NCI-H69 (cell line): ENCODE data around the gene RAB8B.
"Not testable (repeated sequence)": the region's sequence is repeated elsewhere in the genome, so short reads cannot be mapped to it uniquely, and the experiment has no call there.

Experiments
- DNase-seq: peaks from one replicate; lab custom pipeline; 2025; lab: John Stamatoyannopoulos, UW

Gene RAB8B

DNA sequence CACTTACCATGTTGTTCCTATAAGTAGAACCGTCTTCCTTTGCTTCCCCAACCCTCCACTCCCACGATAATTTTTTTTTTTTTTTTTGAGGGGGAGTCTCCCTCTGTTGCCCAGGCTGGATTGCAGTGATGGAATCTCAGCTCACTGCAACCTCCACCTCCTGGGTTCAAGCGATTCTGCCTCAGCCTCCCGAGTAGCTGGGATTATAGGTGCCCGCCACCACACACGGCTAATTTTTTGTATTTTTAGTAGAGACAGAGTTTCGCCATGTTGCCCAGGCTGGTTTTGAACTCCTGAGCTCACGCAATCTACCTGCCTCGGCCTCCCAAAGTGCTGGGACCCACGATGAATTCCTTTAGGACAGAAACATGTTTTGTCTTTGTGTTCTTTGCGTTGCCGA, 19.4 kb downstream of the RAB8B start:
- not testable (repeated sequence) for DNase-seq

DNA sequence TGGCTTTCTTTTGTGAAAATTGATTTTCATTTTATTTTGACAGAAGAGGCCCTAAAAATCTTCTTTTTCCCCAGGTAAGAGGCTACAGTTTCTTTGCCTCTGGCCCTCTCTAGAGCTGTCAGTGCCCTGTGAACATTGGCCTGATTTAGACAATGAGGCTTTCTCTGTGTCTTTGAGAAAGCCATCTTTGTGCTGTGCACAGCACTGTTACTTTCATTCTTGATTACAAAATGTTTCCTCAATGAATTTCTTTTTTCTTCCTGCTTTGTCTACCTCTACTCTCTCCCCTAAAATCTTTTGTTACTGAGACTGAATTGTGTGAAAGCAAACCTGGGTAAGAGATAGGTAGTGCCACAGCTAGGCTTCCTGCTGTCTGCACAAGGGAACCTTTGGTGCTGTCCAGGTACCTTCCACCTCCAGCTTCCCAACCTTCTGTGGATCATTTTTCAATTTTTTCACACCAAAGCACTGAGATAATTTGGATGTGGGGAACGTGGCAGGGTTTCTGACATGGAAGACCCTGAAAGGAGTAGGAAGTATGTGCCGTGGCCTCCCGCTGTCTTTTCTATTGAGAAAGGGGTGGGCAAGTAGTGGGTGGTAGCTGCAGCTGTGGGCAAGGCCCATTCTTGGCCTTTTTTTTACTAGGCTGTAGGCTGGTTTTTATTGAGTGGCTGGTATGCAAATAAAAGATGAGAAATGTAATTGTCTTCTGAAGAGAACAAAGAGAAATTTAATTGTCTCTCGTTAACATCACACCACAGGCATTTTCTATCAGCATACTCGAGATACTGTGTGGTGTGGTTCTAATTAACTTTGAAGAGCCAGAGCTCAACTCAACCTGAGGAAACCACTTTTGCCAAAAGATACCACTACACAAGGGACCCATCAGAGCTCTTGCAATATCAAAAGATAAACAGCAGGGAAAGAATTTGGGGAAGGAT, 21.0 kb downstream of the RAB8B start:
- peak; percentile 22 for DNase-seq

DNA sequence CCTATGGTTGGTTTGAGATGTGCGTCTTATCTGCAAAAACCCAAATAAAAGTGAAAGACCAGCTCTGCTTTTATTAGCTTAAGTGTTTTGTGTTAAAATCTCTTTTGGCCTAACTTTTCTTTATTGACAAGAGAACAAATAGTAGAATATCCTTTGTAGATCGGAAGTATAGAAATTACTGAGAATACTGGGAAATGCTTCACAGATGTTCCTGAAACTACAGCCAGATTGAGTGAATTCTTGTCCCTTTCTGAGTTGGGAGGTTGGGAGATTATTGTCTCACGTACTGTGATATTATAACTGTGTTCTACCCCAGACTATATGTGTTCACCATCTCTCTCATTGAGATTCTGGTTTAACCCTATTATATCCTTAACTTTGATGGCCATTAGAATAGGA, 21.7 kb downstream of the RAB8B start:
- DNase-seq = no peak

DNA sequence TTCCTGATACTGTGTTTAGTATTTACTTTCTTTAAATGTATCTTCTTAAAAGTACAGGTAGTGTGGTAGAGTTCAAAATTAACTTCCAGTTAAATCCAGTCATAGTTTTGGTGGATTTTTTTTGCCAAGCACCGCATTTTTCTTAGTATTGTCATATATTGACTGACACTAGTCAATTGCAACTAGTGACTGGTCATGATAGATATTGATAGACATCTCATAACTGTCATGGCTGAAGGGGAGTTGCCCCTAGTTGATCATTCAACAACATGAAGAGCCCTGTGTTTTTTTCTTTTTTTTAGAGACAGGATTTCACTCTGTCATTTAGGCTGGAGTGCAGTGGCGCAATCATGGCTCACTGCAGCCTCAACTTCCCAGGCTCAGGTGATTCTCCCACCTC, 22.1 kb downstream of the RAB8B start:
- DNase-seq = no peak

DNA sequence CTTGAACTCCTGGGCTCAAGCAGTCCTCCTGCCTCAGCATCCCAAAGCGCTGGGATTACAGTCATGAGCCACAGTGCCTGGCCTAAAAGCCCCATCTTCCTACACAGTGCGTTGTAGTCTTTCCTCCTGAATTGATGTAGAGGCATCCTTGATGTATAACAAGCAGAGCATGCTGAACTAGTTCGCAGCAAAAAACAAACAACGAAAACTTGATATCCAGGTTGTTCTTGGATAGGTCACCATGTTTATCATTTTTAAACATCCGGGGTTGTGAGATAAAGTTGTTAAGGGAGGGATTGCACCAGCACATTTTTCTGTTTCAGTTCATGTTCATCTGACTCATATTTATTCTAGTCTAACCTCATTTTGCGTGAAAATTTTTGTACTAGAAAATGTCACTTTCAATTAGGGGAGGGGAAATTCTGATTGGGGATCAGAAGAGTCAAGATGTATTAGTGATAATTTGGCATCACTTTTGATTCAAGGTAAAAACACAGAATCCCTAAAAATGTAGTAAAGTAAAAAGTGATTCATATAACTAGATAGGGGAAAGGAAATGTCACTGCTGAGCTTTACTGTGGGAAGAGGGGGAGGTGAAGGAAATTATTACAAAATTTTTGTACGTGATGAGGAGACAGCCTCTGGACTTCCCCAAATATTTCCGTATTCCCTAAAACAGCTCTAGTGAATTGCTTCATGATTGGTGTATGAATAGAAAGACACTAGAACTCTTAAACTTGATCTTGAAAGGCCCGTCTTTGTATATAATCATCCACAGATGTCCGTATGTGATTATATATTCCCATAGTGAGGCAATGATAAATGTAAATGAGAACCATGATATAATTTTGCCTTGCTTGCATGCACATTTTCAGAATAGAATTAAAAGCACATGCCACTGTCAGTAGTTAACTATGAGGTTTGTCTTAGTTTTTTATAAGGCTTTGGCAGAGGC, 22.9 kb downstream of the RAB8B start:
- DNase-seq = no peak

DNA sequence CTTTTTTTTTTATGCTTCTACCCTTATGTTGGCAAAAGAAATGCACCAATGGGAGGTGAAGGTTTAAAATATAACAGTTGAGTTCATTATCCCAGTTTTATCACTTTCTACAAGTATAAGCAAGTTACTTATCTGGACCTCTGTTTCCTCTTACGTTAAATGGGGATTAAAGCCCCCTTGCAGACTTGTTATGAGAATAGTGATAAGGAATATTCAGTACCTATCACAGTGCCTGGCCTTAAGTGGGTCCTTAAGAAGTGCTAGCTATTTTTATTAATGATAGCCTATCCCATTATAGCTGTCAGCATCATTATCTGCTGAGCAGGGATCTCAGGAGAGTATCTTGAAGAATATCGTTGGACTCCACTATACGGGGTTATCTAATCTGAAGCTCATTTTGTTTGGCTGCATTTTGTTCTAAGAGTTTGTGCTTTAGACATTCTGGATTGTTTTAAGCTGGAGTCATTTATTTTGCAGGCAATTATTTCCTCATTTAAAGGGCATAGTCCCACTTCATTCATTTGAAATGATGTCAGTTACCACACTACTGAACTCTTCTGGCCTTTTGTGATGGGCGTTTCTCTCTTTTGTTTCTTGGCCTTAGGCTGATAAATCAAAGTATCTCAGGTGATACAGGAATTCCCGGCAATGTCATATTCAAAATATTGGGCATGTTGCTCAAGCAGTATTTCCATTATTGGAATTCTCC, 28.8 kb downstream of the RAB8B start:
- peak; percentile 35 for DNase-seq

DNA sequence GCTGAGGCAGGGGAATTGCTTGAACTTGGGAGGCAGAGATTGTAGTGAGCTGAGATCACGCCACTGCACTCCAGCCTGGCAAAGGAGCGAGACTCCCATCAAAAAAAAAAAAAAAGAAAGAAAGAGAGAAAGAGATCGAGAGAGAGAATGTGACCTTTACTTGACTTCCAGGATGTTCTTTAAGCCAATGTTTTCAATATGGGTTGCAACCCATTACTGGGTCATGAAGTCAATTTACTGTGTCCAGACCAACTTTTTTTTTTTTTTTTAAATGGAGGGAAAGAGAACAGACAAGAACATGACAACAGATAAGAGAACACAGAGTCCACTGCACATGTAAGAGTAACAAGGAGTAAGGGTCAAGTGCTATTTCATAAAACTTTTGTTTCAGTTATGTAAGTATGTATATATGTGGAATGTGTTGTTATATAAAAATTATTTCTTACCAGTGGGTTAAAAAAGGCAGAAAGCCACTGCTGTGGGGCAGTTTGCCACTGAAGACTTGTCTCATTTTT, 29.8 kb downstream of the RAB8B start:
- no peak for DNase-seq

DNA sequence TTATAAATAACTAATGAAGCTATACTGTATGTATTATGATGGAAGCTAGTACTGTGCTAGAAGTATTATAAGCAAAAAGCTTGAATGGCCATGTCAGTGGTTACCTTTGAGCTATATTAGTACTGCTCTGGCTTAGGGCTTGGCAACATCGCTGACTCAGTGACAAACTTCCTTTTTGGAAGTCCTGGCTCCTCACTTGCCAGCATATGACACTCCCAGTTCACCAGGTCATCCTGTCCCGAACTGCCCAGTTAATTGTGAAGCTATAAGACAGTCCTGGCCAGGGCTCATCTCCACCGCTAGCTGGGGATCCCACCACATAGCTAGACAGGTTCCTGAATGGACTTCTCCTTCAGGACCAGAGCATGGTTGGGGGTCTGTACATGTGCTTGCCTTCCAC, 31.9 kb downstream of the RAB8B start:
- no peak for DNase-seq

DNA sequence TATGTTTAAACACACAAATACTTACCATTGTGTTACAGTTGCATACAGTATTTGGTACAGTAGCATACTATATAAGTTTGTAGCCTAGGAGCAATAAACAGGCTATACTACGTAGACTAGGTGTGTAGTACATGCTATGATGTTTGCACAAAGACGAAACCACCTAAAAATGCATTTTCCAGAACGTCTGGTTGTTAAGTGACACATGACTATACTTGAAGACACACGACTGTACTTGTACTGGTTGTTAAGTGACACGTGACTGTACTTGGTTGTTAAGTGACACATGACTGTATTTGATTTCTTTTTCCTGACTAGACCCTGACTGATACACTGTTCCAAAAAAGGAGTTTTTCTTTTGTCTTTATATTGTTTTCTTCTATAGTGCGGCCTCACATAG, 34.1 kb downstream of the RAB8B start:
- DNase-seq = no peak

DNA sequence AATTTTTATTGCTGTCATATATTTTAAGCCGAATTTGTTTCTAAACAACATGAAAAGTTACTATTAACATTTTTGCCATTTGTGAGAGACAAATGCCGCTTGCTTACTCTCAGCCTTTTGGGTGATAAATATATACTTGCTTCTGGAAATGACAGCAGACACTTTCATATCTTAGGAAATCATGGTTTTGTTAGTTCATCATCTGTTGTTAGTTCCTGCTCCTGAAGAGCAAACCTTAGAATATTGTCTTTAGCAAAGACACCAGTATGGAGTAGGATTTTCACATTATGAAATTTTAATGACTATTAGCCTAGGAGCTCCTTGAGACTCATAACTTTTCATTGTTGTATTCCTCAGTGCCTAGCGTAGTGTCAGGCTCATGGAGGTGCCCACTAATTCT, 36.0 kb downstream of the RAB8B start:
- no peak for DNase-seq

DNA sequence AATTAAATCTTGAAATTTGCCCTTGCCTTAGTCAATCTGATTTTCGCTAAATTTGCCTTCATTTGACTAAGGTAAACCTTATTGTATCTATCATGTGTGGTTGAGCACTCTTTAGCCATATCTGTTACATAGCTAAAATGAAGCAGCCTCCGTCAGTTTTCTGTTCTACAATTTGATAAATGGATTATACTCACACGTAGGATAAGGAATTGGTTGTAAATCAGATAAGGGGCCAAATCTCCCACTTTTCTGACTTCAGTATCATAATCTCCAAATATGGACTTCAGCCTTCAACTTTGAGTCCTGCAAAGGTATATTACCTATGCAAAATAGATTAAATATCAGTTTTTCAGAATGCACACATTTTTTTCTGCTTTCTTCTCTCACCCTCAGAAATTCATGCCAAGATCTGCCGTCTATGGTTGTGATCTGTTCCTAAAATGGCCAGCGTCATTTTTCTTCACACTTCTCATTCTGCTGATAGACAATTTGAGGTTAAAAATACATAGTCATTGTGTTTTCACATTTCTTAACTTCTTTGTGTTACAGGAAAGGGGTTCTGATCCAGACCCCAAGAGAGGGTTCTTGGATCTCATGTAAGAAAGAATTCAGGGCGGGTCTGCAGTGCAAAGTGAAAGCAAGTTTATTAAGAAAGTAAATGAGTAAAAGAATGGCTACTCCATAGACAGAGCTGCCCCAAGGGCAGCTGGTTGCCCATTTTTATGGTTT, 36.9 kb downstream of the RAB8B start:
- DNase-seq = no peak

DNA sequence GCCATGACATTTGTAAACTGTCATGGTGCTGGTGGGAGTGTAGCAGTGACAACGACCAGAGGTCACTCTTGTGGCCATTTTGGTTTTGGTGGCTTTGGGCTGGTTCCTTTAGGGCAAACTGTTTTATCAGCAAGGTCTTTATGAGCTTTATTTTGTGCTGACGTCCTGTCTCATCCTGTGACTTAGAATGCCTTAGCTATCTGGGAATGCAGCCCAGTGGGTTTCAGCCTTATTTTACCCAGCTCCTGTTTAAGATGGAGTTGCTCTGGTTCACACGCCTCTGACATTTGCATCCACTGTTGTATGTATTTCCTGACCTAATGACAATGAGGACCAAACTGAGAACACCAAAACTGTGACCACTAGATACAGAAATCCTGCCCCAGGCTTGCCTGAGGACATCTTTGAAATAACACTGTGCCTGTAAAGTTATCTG, 37.6 kb downstream of the RAB8B start:
- no peak for DNase-seq

DNA sequence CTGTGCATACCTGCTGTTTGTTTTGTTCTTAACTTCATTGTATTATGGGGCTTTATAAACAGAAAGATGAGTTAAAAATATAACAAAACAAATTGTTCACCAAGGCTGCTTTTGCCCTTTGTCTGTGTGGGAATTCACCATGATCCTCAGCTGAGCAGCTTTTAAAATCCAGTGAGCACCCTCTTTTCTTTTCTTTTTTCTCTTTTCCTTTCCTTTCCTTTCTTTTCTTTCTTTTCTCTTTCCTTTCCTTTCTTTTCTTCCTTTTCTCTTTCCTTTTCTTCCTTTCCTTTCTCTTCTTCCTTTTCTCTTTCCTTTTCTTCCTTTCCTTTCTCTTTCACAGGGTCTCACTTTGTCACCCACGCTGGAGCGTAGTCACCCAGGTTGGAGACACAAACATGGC, 38.3 kb downstream of the RAB8B start:
- DNase-seq = no peak

DNA sequence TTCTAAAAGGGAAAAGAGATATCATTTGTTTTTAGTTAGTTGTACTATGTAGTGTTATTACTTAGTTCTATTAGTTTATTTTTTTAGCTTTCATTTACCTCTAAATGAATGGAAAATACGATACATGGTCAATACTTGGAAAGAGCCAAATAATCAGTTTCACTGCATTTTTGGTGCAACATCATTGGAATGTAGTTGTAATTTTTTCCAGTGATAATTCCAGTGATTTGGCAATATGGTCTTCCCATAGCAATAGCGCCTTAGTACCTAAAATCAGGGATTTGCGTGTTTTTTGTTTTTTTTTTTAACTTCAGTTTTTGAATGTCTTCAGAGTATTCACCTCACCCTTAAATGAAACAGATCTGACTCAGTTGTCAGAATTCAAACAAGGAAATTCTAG, 41.8 kb downstream of the RAB8B start:
- no peak for DNase-seq

DNA sequence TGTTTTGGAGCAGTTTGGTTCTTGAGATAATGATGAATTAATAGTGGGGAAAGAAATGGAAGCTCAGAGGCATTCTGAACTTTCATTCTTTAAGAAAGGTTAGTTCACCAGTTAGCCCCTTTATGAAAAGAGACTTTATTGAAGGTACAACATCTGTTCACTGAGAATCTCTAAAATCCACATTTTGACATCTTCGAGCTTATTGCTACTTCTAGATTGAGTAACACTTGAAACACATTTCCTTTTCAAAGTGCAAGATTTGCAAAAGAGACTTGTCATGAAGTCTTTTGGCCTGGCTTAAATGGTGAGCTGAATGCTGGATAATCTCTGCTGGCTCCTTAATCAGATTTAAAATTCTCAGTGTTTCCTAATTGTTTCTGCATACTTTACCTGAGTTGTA, 42.3 kb downstream of the RAB8B start:
- DNase-seq = no peak

DNA sequence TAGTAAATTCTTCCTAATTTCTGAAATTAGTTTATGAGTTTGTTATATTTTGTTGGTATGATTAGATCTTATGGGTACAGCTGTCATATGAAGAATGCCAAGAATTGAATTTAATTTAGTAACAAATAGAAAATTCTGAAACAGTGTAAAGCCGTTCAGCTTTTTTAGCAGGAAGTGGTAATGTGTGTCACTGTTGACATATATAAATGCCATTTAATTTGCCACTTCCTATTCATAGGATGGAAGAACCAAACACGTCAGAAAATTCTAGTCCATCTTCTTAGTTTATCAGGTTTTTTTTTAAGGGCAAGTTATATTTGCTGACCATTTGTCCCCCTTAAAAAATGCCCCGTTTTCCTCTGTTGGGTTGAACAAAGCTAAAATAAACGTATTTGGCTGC, 43.0 kb downstream of the RAB8B start:
- DNase-seq = peak; percentile 28

DNA sequence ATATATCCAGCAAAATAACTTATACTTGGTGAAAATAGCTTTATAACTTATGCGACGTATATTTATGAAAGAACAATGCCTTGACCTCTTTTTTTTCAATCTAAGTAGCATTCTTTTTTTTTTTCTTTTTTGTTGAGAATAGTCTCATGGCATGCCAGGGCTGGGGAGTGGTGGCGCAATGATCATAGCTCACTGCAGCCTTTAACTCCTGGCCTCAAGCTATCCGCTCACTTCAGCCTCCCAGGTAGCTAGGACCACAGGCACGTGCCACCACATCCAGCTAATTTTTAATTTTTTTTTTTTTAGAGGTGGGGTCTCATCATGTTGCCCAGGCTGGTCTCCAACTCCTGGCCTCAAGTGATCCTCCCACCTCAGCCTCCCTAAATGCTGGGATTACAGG, 43.5 kb downstream of the RAB8B start:
- no peak for DNase-seq

DNA sequence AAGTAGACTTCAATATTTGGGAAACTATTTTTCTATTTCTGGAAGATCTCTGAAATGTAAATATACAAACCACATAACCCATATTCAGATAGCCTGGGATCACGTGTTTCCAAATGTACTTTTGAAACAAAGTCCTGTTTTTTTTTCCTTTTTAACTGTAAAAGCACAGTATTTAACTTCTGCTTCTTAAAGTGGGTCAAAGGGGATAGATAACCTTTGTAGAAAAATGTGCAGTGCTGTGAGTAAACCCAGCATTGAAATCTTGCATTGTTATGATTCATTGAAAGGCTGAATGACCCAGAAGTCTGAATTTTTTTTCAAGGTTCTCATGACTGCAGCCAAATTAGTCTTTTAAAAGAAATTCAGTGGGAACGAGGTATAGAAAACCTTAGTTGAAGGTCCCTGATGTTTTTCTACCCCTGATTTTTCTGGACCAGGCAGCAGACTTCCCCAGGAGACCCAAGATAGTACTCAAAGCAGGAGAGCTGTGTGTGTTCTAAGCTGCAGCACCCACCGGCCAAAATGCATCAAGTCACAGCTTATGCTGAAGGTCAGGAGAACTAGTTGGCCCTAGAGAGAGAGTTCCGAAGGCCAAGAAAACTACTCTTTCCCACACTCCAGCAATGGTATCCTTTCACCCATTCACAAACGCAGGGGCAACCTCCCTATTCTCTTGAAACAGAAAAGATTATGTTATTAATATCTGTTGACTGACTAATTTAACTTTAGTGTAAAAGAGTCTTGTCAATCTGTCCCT, 44.4 kb downstream of the RAB8B start:
- no peak for DNase-seq

DNA sequence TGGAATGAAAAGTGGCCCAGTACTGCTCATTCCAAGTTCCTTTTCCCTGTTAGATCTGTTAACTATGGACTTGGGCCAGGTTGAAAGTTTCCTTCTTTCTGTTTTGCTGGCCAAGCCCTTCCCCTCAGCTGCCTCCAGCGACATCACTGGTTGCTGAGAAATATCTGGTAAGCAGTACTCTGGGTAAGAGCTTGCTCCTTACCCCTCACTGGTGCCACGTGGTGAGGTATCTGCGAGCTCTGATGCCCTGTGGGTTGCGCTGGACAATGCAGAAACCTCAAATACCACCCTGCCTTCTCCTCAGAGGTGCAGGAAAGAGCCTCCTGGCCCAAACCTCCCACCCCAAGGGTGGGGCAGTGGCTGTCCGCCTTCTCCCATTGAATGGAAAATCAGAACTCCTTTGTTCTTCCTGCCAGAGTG, 45.1 kb downstream of the RAB8B start:
- DNase-seq = no peak

DNA sequence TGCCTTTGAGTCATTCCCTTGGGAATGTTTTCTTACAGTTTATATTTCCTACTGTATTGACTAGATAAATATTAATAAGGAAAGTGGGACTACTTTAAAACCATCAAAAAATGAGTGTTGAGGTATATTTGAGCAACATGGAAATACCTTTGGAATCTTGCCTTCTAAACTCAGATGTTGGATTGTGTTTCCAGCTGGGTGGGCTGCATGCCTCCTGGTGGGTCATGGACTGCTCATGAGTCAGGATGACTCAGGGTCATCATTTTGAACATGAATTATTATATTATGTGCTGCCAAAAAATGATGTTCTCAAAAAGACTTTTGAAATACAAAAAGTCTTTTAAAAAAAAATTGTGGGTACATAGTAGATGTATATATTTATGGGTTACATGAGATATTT, 46.9 kb downstream of the RAB8B start:
- no peak for DNase-seq

DNA sequence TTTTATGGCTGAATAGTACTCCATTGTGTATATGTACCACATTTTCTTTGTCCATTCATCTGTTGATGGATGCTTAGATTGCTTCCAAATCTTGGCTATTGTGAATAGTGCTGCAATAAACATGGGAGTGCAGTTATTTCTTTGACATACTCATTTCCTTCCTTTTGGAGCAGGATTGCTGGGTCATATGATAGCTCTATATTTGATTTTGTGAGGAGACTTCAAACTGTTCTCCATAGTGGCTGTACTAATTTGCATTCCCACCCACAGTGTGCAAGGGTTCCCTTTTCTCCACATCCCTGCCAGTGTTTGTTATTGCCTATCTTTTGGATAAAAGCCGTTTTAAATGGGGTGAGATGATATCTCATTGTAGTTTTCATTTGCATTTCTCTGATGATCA, 47.7 kb downstream of the RAB8B start:
- not testable (repeated sequence) for DNase-seq
